Stimulated activated CD8-positive, alpha-beta memory T cell treated with anti-CD3 and anti-CD28 coated beads, Interleukin-12 subunit alpha, Interleukin-12 subunit beta, amount 100 ng/mL, for 24 hours (primary cell): ENCODE results near the gene GIPC1.
"Not testable (repeated sequence)": the region's sequence is repeated elsewhere in the genome, so short reads cannot be mapped to it uniquely, and the experiment has no call there.

Experiments
- DNase-seq: peaks from one replicate; pipeline ENCODE4 v3.0.0-alpha.2; 2020; ENCODE audit errors: extremely low read depth

GIPC1 gene

GRCh38 chr19:14471436-14472187, 24.3 kb downstream of the GIPC1 start:
- no peak for DNase-seq

- DNase-seq = no peak
Measured at GRCh38 chr19:14470031-14470876, 25.7 kb downstream of the GIPC1 start.

GRCh38 chr19:14467816-14468215, 28.1 kb downstream of the GIPC1 start:
- no peak for DNase-seq

- no peak for DNase-seq
Measured at GRCh38 chr19:14467391-14467790, 28.5 kb downstream of the GIPC1 start.

GRCh38 chr19:14463747-14464146, 32.2 kb downstream of the GIPC1 start:
- no peak for DNase-seq

- not testable (repeated sequence) for DNase-seq
Measured at GRCh38 chr19:14462401-14462800, 33.5 kb downstream of the GIPC1 start.

- DNase-seq = no peak
Measured at GRCh38 chr19:14460935-14461334, 35.0 kb downstream of the GIPC1 start.

- DNase-seq = no peak
Measured at GRCh38 chr19:14459703-14460102, 36.2 kb downstream of the GIPC1 start.

GRCh38 chr19:14452303-14452702, 43.6 kb downstream of the GIPC1 start:
- DNase-seq = not testable (repeated sequence)

- no peak for DNase-seq
Measured at GRCh38 chr19:14450876-14451275, 45.1 kb downstream of the GIPC1 start.

- peak; percentile 52 for DNase-seq
Measured at GRCh38 chr19:14450168-14450874, 45.6 kb downstream of the GIPC1 start.

GRCh38 chr19:14449321-14449720, 46.6 kb downstream of the GIPC1 start:
- no peak for DNase-seq

- no peak for DNase-seq
Measured at GRCh38 chr19:14446336-14447036, 49.4 kb downstream of the GIPC1 start.

GRCh38 chr19:14443632-14444216, 52.2 kb downstream of the GIPC1 start:
- DNase-seq = no peak

- no peak for DNase-seq
Measured at GRCh38 chr19:14442891-14443631, 52.9 kb downstream of the GIPC1 start.

GRCh38 chr19:14441041-14441938, 54.6 kb downstream of the GIPC1 start:
- no peak for DNase-seq

GRCh38 chr19:14440049-14440448, 55.9 kb downstream of the GIPC1 start:
- peak; percentile 52 for DNase-seq

- no peak for DNase-seq
Measured at GRCh38 chr19:14439014-14439413, 56.9 kb downstream of the GIPC1 start.

- no peak for DNase-seq
Measured at GRCh38 chr19:14437578-14438140, 58.3 kb downstream of the GIPC1 start.
